Raji (cell line): ENCODE results near the gene GPHB5.

Experiments used
- POLR2A ChIP-seq: IDR thresholded peaks from 2 replicates; pipeline ENCODE4 v1.6.1; 2011; ENCODE audit warnings: low read depth, low read length, control low read depth; ENCODE audit not compliant: insufficient read depth

Gene GPHB5

DNA sequence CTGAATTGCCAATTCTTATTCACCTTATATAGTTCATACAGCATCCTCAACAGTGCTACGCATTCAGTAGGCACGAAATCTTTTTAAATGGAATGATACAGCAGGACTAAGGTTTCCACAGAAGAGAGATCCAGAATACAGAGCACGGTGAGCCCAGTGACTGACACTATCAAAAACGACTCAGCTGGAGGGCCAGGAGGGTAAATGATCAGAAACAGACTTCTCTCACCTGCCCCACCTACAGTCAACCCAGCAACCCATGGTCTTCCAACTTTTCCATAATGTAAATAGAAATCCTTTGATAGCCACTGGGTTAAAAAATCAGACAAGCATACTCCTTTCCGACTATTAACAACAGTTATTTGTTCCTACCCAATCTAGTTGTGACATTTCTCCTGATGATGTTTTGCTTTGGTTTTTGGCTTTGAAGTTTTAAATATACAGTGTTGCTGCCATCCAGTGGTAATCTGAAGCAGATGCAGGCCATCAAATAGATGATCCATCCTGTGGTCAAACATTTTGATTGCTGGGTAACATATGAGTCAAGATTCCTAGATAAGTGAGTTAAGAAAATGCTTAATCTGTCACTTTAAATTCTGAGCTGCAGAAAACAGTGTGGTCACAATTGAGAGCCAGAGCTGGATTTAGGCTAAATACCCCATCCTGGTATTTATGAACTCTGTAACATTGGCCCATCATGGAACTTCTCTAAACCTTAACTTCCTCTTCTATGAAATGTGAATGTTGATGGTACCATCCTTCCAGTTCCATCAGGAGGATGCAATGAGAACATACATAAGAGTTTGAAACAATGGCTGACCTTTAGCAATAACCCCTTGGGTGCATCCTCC, 42.0 kb downstream of the GPHB5 start:
- TF ChIP-seq POLR2A: no peak

DNA sequence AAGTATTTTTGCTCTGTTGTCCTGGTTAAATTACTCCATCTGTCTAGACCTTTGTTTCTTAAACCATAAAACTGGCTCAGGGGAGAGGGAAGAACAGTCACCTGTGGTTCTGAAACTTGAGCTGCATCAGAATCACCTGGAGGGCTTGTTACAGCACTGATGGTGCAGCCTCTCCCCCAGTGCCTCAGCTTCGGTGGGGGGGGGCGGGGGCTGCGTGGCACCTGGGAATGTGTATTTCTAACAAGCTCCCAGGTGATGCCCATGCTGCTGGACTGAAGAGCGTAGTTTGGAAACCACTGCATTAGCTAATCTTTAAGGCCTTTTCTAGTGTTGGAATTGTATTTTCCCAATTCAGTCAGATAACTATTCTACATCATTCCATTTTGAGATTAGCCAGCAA, 42.7 kb downstream of the GPHB5 start:
- no peak for TF ChIP-seq POLR2A

DNA sequence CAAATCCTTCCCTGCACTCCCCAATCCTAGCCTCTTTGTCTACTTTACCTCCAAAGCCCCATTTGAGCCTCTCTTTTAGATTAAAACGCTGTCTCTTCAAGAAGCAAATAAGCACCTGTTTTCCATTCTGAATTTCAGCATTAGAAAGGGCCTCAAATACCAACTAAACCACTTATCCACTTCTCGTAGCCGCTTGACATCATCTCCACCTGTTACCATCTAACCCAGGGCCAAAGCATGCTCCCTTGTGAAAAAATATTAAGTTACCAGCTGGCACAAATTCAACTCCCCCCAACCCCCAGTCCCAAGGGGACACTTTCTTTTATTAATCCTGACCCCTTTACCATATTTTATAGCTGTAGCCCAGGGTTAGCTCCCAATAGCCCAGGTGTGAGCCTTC, 43.1 kb downstream of the GPHB5 start:
- TF ChIP-seq POLR2A: no peak

DNA sequence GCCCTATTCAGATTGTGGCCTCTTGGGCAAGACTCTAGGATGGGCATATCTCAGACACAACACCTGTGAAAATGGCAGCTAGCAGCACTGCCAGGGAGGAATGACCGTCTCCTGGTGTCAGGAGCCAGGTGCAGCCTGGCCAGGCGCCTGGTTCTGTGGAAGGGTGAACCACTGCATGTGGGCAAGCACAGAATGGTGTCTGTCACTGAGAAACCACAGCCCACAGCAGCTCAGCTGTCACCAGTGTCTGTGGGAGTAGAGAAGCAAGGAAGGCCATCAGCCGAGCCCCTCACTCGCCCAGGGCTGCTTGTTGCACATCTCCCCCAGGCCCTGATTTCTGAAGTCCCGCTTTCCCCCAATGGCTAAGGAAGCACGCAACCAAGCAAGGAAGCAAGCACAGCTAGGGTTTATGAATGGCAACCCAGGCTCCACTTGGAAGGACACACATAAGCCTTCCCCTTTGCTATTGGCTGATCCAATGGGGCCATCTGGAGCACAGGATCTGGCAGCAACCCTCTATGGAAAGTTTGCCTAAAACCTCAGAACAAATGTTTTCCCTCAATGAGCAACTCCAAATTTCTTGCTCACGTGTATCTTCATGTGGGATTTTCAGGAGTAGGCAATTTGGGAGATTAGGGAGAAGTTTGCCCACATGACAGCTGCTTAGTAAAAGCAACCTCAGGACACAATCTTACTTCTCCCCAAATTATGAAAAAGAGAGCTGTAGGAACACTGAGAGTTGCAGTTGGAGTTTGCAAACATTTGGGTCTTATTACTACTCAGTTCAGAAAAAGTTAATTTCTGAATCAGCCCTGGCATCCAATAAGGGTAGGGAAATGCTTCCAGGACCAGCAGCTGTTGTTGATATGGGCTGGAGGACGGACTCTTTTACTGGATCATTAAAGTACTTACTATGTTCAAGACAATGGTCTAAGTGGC, 44.7 kb downstream of the GPHB5 start:
- no peak for TF ChIP-seq POLR2A

DNA sequence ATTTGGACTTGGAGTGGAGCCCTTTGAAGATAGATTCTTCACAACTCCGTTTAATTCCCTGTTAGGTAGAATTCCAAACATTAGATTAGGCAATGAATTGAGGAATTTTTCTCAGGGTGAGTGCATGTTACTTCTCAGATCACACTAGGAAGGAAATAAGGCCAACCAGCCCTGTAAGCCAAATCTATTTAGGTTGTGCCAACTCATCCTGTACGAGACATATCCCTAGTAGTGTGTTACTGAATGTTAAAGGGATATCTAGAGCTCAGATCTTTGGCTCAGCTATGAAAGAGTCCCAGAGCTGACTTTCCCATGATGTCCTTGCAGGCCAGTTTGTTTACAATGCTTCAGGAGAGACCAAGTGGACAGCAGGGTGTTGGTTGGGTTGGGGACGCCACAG, 45.6 kb downstream of the GPHB5 start:
- TF ChIP-seq POLR2A: no peak

DNA sequence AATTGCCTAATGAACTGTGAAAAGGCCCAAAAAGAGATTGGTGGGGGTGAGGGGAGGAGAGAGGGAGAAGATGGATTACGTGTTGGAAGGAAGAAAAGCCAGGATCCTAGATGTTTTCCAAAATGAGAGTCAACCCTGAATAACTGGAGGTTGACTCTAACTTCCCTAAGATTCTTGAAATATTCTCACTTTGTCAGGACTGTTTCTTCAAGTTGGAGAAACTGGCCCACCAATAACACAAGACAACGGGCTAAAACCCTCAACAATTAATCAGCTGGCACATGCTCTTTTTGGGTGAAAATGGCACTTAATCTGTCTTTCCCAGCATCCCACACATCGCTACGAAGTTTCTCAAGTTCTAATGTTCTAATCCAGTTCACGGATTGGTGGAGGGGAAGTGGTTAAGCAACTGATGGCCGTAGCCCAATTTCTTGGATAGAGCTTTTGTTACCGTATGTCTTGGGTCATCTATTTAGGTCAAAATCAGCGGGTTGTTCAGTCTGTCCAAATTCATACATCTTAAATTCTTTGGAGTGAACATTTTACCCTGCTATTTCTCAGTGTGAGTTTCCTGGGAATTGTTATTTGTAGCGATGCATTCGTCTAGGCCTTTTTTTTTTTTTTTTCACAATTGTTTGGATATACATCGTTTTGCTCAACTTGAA, 49.0 kb downstream of the GPHB5 start:
- TF ChIP-seq POLR2A: no peak

DNA sequence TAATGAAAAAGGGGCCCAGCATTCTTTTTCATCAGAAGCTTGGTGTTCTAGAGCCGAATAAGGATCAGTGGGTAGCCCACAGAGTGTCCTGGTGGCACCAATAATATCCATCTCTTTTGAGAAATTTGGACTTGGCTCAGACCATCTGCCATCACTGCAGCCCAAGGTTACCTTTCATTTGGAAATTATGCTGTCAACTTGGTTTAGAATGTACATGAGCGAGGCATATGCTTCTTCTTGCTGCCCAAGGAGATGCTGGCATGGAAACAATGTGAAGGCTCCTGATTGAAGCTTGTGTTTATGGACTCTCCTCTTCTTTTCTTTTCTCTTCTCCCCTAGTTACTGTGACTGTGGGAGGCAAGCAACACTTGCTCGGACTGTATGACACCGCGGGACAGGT, 50.0 kb downstream of the GPHB5 start:
- no peak for TF ChIP-seq POLR2A

DNA sequence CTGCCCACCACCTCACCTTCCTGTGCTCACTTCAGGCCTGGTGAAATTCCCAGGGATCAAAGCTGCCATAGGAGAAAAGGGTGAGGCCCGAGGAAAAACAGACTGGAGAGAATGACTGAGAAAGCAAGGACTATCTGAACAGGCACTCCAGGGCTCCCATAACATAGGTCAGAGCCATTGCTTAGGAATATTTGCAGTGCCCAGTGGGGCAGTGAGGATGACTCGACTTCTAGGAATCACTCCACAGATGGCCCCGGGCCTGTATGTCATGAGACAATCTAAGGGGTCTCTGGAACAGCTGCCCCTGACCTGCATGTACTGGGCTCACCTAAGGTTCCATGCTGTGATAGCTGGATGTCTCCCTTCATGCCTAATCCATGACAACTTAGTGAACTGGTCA, 51.6 kb downstream of the GPHB5 start:
- no peak for TF ChIP-seq POLR2A

DNA sequence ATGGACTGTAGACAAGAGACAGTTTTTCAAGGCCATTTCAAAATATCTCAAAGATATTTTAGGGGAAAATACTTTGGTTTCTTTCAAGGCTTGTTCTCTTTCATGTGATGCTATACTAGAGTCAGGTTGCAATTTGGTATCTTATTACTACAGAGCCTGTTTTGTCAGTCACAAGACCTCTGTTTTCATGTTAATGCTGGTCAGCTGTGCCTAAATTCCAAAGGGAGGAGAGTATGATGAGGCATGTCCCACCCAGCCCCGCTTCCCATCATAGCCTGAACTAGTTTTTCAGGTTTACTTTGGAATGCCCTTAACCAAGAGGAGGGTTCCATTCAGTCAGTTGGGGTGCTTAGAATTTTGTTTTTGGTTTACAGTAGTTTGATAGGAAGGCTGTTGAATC, 52.6 kb downstream of the GPHB5 start:
- TF ChIP-seq POLR2A: no peak
